GM18519 (cell line): ENCODE measurements around the gene TMEM191C.
"Not testable (repeated sequence)": the region's sequence is repeated elsewhere in the genome, so short reads cannot be mapped to it uniquely, and the experiment has no call there.

Experiments
- ATAC-seq: cut with Tn5 transposase; IDR thresholded peaks from one replicate; pipeline ENCODE4 v1.9.1; 2021; ENCODE audit warnings: mild to moderate bottlenecking, moderate library complexity; ENCODE audit not compliant: unreplicated experiment, low FRiP score

Gene TMEM191C

GRCh38 chr22:21445437-21446127, 21.6 kb upstream of the TMEM191C start:
- ATAC-seq = no peak

- no peak for ATAC-seq
Measured at GRCh38 chr22:21446128-21446826, 20.9 kb upstream of the TMEM191C start.

- ATAC-seq = no peak
Measured at GRCh38 chr22:21446827-21447690, 20.1 kb upstream of the TMEM191C start.

GRCh38 chr22:21447694-21448402, 19.3 kb upstream of the TMEM191C start:
- ATAC-seq = no peak

GRCh38 chr22:21448627-21449416, 18.4 kb upstream of the TMEM191C start:
- ATAC-seq = no peak

GRCh38 chr22:21449531-21450319, 17.5 kb upstream of the TMEM191C start:
- no peak for ATAC-seq

GRCh38 chr22:21450320-21450831, 16.8 kb upstream of the TMEM191C start:
- no peak for ATAC-seq

GRCh38 chr22:21450858-21451353, 16.3 kb upstream of the TMEM191C start:
- ATAC-seq = no peak

GRCh38 chr22:21451545-21452520, 15.4 kb upstream of the TMEM191C start:
- no peak for ATAC-seq

GRCh38 chr22:21452666-21453065, 14.5 kb upstream of the TMEM191C start:
- ATAC-seq = not testable (repeated sequence)

- not testable (repeated sequence) for ATAC-seq
Measured at GRCh38 chr22:21454998-21455333, 12.2 kb upstream of the TMEM191C start.

- no peak for ATAC-seq
Measured at GRCh38 chr22:21455334-21456089, 11.7 kb upstream of the TMEM191C start.

- no peak for ATAC-seq
Measured at GRCh38 chr22:21457023-21457787, 10.0 kb upstream of the TMEM191C start.

GRCh38 chr22:21462672-21463071, 4.5 kb upstream of the TMEM191C start:
- ATAC-seq = not testable (repeated sequence)

- ATAC-seq = peak; percentile 52
Measured at GRCh38 chr22:21468194-21469096, 1.3 kb downstream of the TMEM191C start.
